ENCODE measurements around the gene EPM2A.
"Not testable (repeated sequence)": the region's sequence is repeated elsewhere in the genome, so short reads cannot be mapped to it uniquely, and the experiment has no call there.

DNA sequence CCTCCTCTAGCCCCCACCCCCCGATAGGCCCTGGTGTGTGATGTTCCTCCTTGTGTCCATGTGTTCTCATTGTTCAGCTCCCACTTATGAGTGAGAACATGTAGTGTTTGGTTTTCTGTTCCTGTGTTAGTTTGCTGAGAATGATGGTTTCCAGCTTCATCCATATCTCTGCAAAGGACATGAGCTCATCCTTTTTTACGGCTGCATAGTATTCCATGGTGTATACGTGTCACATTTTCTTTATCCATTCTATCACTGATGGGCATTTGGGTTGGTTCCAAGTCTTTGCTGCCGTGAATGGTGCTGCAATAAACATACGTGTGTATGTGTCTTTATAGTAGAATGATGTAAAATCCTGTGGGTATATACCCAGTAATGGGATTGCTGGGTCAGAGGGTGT lies 4.4 kb upstream of the EPM2A start:
- TF ChIP-seq, protein P1, sequence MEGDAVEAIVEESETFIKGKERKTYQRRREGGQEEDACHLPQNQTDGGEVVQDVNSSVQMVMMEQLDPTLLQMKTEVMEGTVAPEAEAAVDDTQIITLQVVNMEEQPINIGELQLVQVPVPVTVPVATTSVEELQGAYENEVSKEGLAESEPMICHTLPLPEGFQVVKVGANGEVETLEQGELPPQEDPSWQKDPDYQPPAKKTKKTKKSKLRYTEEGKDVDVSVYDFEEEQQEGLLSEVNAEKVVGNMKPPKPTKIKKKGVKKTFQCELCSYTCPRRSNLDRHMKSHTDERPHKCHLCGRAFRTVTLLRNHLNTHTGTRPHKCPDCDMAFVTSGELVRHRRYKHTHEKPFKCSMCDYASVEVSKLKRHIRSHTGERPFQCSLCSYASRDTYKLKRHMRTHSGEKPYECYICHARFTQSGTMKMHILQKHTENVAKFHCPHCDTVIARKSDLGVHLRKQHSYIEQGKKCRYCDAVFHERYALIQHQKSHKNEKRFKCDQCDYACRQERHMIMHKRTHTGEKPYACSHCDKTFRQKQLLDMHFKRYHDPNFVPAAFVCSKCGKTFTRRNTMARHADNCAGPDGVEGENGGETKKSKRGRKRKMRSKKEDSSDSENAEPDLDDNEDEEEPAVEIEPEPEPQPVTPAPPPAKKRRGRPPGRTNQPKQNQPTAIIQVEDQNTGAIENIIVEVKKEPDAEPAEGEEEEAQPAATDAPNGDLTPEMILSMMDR (IDR thresholded peaks at IDR 0.05) = not testable (repeated sequence)
- not testable (repeated sequence) for TF ChIP-seq POLR2A (IDR thresholded peaks at IDR 0.05)
